Measurements from ENCODE around the gene NAA80. TPM values are rescaled to one million over a fixed set of nuclear protein-coding genes. Genes with fewer than 3 reads are reported as not detected.

The NAA80 gene
- polyA plus RNA-seq, 1 donor, result 9.6 TPM

- Histone ChIP-seq H3K9me3 (ENCODE audit: control insufficient read depth, low read depth, low read length) (no peaks in the 10 kb centered on the region), H3K36me3 (ENCODE audit: control insufficient read depth, insufficient read depth, low read length) (peaks cover 43% of the 10 kb centered on the region), H3K4me3 (ENCODE audit: low read length) (peak overlapping the region; percentile 71), H3K27me3 (ENCODE audit: control insufficient read depth, insufficient read depth, low read length) (no peaks in the 10 kb centered on the region), H3K27ac (ENCODE audit: low read length) (peak overlapping the region; percentile 94), H3K4me1 (ENCODE audit: control insufficient read depth, insufficient read depth, low read length) (peaks cover 70% of the 10 kb centered on the region)
- no peak for DNase-seq
- no CpG with 5 or more reads among the region's 14 CpGs for WGBS (ENCODE audit: insufficient coverage, low lambda C conversion rate)
Measured at GRCh38 chr3:50322115-50322385, 22.8 kb upstream of the NAA80 start.

- H3K4me1 ChIP-seq (ENCODE audit: control insufficient read depth, insufficient read depth, low read length), result peaks cover 72% of the 10 kb centered on the region
Measured at GRCh38 chr3:50321336-50322114, 22.3 kb upstream of the NAA80 start.

GRCh38 chr3:50320853-50321335, 21.7 kb upstream of the NAA80 start:
- H3K9me3 ChIP-seq (ENCODE audit: control insufficient read depth, low read depth, low read length), result no peaks in the 10 kb centered on the region
- peaks cover 45% of the 10 kb centered on the region for H3K36me3 ChIP-seq (ENCODE audit: control insufficient read depth, insufficient read depth, low read length)
- peak overlapping the region; percentile 94 for H3K27ac ChIP-seq (ENCODE audit: low read length)
- no CpG with 5 or more reads among the region's 45 CpGs for WGBS (ENCODE audit: insufficient coverage, low lambda C conversion rate)
- H3K27me3 ChIP-seq (ENCODE audit: control insufficient read depth, insufficient read depth, low read length), result no peaks in the 10 kb centered on the region
- DNase-seq, result peak; percentile 75 to 93
- peaks cover 76% of the 10 kb centered on the region for H3K4me1 ChIP-seq (ENCODE audit: control insufficient read depth, insufficient read depth, low read length)
- peak overlapping the region; percentile 71 for H3K4me3 ChIP-seq (ENCODE audit: low read length)

More at GRCh38 chr3:50321336-50322114, 22.3 kb upstream of the NAA80 start:
- no peaks in the 10 kb centered on the region for H3K27me3 ChIP-seq (ENCODE audit: control insufficient read depth, insufficient read depth, low read length)
- H3K36me3 ChIP-seq (ENCODE audit: control insufficient read depth, insufficient read depth, low read length), result peaks cover 46% of the 10 kb centered on the region
- peak overlapping the region; percentile 94 for H3K27ac ChIP-seq (ENCODE audit: low read length)
- peak; percentile 87 to 97 for DNase-seq
- no CpG with 5 or more reads among the region's 59 CpGs for WGBS (ENCODE audit: insufficient coverage, low lambda C conversion rate)
- H3K4me3 ChIP-seq (ENCODE audit: low read length), result peak overlapping the region; percentile 71
- H3K9me3 ChIP-seq (ENCODE audit: control insufficient read depth, low read depth, low read length), result no peaks in the 10 kb centered on the region

GRCh38 chr3:50319894-50320625, 20.9 kb upstream of the NAA80 start:
- H3K27ac ChIP-seq (ENCODE audit: low read length), result peak overlapping the region; percentile 94
- no peaks in the 10 kb centered on the region for H3K27me3 ChIP-seq (ENCODE audit: control insufficient read depth, insufficient read depth, low read length)
- DNase-seq, result no peak
- H3K4me1 ChIP-seq (ENCODE audit: control insufficient read depth, insufficient read depth, low read length), result peaks cover 75% of the 10 kb centered on the region
- H3K36me3 ChIP-seq (ENCODE audit: control insufficient read depth, insufficient read depth, low read length), result peaks cover 42% of the 10 kb centered on the region
- H3K9me3 ChIP-seq (ENCODE audit: control insufficient read depth, low read depth, low read length), result no peaks in the 10 kb centered on the region
- WGBS (ENCODE audit: insufficient coverage, low lambda C conversion rate), result no CpG with 5 or more reads among the region's 29 CpGs
- H3K4me3 ChIP-seq (ENCODE audit: low read length), result peak overlapping the region; percentile 71

GRCh38 chr3:50319181-50319893, 20.1 kb upstream of the NAA80 start:
- H3K4me1 ChIP-seq (ENCODE audit: control insufficient read depth, insufficient read depth, low read length), result peaks cover 68% of the 10 kb centered on the region
- H3K27me3 ChIP-seq (ENCODE audit: control insufficient read depth, insufficient read depth, low read length), result no peaks in the 10 kb centered on the region
- no peak overlapping the region for H3K27ac ChIP-seq (ENCODE audit: low read length)
- WGBS (ENCODE audit: insufficient coverage, low lambda C conversion rate), result no CpG with 5 or more reads among the region's 16 CpGs
- DNase-seq, result no peak
- no peak overlapping the region for H3K4me3 ChIP-seq (ENCODE audit: low read length)
- peaks cover 48% of the 10 kb centered on the region for H3K36me3 ChIP-seq (ENCODE audit: control insufficient read depth, insufficient read depth, low read length)
- no peaks in the 10 kb centered on the region for H3K9me3 ChIP-seq (ENCODE audit: control insufficient read depth, low read depth, low read length)

GRCh38 chr3:50318615-50319014, 19.4 kb upstream of the NAA80 start:
- H3K9me3 ChIP-seq (ENCODE audit: control insufficient read depth, low read depth, low read length), result no peaks in the 10 kb centered on the region
- no peak for DNase-seq
- H3K27me3 ChIP-seq (ENCODE audit: control insufficient read depth, insufficient read depth, low read length), result no peaks in the 10 kb centered on the region
- no CpG with 5 or more reads among the region's 10 CpGs for WGBS (ENCODE audit: insufficient coverage, low lambda C conversion rate)
- peaks cover 60% of the 10 kb centered on the region for H3K4me1 ChIP-seq (ENCODE audit: control insufficient read depth, insufficient read depth, low read length)
- peaks cover 47% of the 10 kb centered on the region for H3K36me3 ChIP-seq (ENCODE audit: control insufficient read depth, insufficient read depth, low read length)
- no peak overlapping the region for H3K27ac ChIP-seq (ENCODE audit: low read length)
- H3K4me3 ChIP-seq (ENCODE audit: low read length), result no peak overlapping the region

GRCh38 chr3:50318163-50318562, 19.0 kb upstream of the NAA80 start:
- peaks cover 57% of the 10 kb centered on the region for H3K4me1 ChIP-seq (ENCODE audit: control insufficient read depth, insufficient read depth, low read length)
- no peak for DNase-seq
- H3K36me3 ChIP-seq (ENCODE audit: control insufficient read depth, insufficient read depth, low read length), result peaks cover 47% of the 10 kb centered on the region
- no CpG with 5 or more reads among the region's 11 CpGs for WGBS (ENCODE audit: insufficient coverage, low lambda C conversion rate)
- H3K27me3 ChIP-seq (ENCODE audit: control insufficient read depth, insufficient read depth, low read length), result no peaks in the 10 kb centered on the region
- no peaks in the 10 kb centered on the region for H3K9me3 ChIP-seq (ENCODE audit: control insufficient read depth, low read depth, low read length)
- no peak overlapping the region for H3K27ac ChIP-seq (ENCODE audit: low read length)
- no peak overlapping the region for H3K4me3 ChIP-seq (ENCODE audit: low read length)

- Histone ChIP-seq H3K4me3 (ENCODE audit: low read length) (no peak overlapping the region), H3K4me1 (ENCODE audit: control insufficient read depth, insufficient read depth, low read length) (peaks cover 49% of the 10 kb centered on the region), H3K9me3 (ENCODE audit: control insufficient read depth, low read depth, low read length) (no peaks in the 10 kb centered on the region), H3K27ac (ENCODE audit: low read length) (peak overlapping the region; percentile 80), H3K27me3 (ENCODE audit: control insufficient read depth, insufficient read depth, low read length) (no peaks in the 10 kb centered on the region), H3K36me3 (ENCODE audit: control insufficient read depth, insufficient read depth, low read length) (peaks cover 47% of the 10 kb centered on the region)
- no CpG with 5 or more reads among the region's 6 CpGs for WGBS (ENCODE audit: insufficient coverage, low lambda C conversion rate)
- DNase-seq, result no peak
Measured at GRCh38 chr3:50317300-50317699, 18.1 kb upstream of the NAA80 start.

GRCh38 chr3:50316657-50317242, 17.5 kb upstream of the NAA80 start:
- no peaks in the 10 kb centered on the region for H3K27me3 ChIP-seq (ENCODE audit: control insufficient read depth, insufficient read depth, low read length)
- DNase-seq, result peak; percentile 80 to 88
- H3K4me3 ChIP-seq (ENCODE audit: low read length), result no peak overlapping the region
- H3K4me1 ChIP-seq (ENCODE audit: control insufficient read depth, insufficient read depth, low read length), result peaks cover 44% of the 10 kb centered on the region
- H3K9me3 ChIP-seq (ENCODE audit: control insufficient read depth, low read depth, low read length), result no peaks in the 10 kb centered on the region
- peaks cover 47% of the 10 kb centered on the region for H3K36me3 ChIP-seq (ENCODE audit: control insufficient read depth, insufficient read depth, low read length)
- no CpG with 5 or more reads among the region's 9 CpGs for whole genome bisulfite sequencing (ENCODE audit: insufficient coverage, low lambda C conversion rate)
- peak overlapping the region; percentile 80 for H3K27ac ChIP-seq (ENCODE audit: low read length)

- 100% methylated on average over 1 of the region's 4 CpGs for WGBS (ENCODE audit: insufficient coverage, low lambda C conversion rate)
- no peak overlapping the region for H3K27ac ChIP-seq (ENCODE audit: low read length)
- DNase-seq, result no peak
- no peak overlapping the region for H3K4me3 ChIP-seq (ENCODE audit: low read length)
- H3K9me3 ChIP-seq (ENCODE audit: control insufficient read depth, low read depth, low read length), result no peaks in the 10 kb centered on the region
- H3K27me3 ChIP-seq (ENCODE audit: control insufficient read depth, insufficient read depth, low read length), result no peaks in the 10 kb centered on the region
- peaks cover 37% of the 10 kb centered on the region for H3K4me1 ChIP-seq (ENCODE audit: control insufficient read depth, insufficient read depth, low read length)
- peaks cover 45% of the 10 kb centered on the region for H3K36me3 ChIP-seq (ENCODE audit: control insufficient read depth, insufficient read depth, low read length)
Measured at GRCh38 chr3:50314816-50315215, 15.6 kb upstream of the NAA80 start.
